DOHH2 (cell line): ENCODE results near the gene MGRN1.

ENCODE experiments used
- H3F3A ChIP-seq: fragments of 200-600 bp; sonication (generic), shearing (Covaris generic); 2 replicates; pipeline ENCODE4 v1.6.0; 2016; ENCODE audit warnings: antibody characterized with exemption, mild to moderate bottlenecking; ENCODE audit not compliant: control insufficient read depth, insufficient read depth
- H3K27ac ChIP-seq: fragments of 200-600 bp; sonication (generic); 2 replicates; pipeline ENCODE4 v1.5.1; 2014; ENCODE audit warnings: low read depth, mild to moderate bottlenecking, low read length, moderate library complexity
- H3K27me3 ChIP-seq: fragments of 200-600 bp; sonication (generic); 2 replicates; pipeline ENCODE4 v1.6.1; 2014; ENCODE audit warnings: mild to moderate bottlenecking, low read length, mixed read lengths; ENCODE audit not compliant: control insufficient read depth
- H3K36me3 ChIP-seq: fragments of 200-600 bp; sonication (generic); 2 replicates; pipeline ENCODE4 v1.6.1; 2014; ENCODE audit warnings: mild to moderate bottlenecking, low read length, moderate library complexity, mixed read lengths; ENCODE audit not compliant: control insufficient read depth
- H3K4me1 ChIP-seq: fragments of 200-600 bp; sonication (generic); 2 replicates; pipeline ENCODE4 v1.6.1; 2014; ENCODE audit warnings: mild to moderate bottlenecking, low read length, mixed read lengths; ENCODE audit not compliant: control insufficient read depth
- H3K4me2 ChIP-seq: fragments of 200-600 bp; sonication (generic); 2 replicates; pipeline ENCODE4 v1.6.0; 2014; ENCODE audit warnings: mild to moderate bottlenecking, low read length, moderate library complexity
- H3K4me3 ChIP-seq: fragments of 200-600 bp; sonication (generic); 2 replicates; pipeline ENCODE4 v1.5.1; 2014; ENCODE audit warnings: mild to moderate bottlenecking, low read length, mixed read lengths
- H3K79me2 ChIP-seq: fragments of 200-600 bp; sonication (generic); 2 replicates; pipeline ENCODE4 v1.6.1; 2014; ENCODE audit warnings: mild to moderate bottlenecking, low read length, mixed read lengths; ENCODE audit not compliant: control insufficient read depth
- H3K9me2 ChIP-seq: fragments of 200-600 bp; sonication (generic); replicated peaks from 2 replicates; pipeline ENCODE4 v1.6.1; 2014; ENCODE audit warnings: mild to moderate bottlenecking, low read length, mixed read lengths; ENCODE audit not compliant: control insufficient read depth
- H3K9me3 ChIP-seq: fragments of 200-600 bp; sonication (generic); 2 replicates; pipeline ENCODE4 v1.6.1; 2014; ENCODE audit warnings: antibody characterized with exemption, low read length, mixed read lengths; ENCODE audit not compliant: control insufficient read depth, insufficient read depth
- H4K20me1 ChIP-seq: fragments of 200-600 bp; sonication (generic); 2 replicates; pipeline ENCODE4 v1.6.0; 2014; ENCODE audit warnings: low read depth, mild to moderate bottlenecking, antibody characterized with exemption, low read length, moderate library complexity; ENCODE audit not compliant: control insufficient read depth, insufficient read depth
- EZH2phosphoT487 ChIP-seq: fragments of 200-600 bp; sonication (generic); IDR thresholded peaks from 2 replicates; pipeline ENCODE4 v1.6.1; 2017; ENCODE audit warnings: borderline replicate concordance, mild to moderate bottlenecking, antibody characterized with exemption, low read length, moderate library complexity, mixed read lengths
- TF ChIP-seq, protein P1 (sequence below): fragments of 200-600 bp; sonication (generic); IDR thresholded peaks from one replicate; pipeline ENCODE4 v1.5.1; 2014; ENCODE audit warnings: antibody characterized with exemption, mild to moderate bottlenecking, low read depth, low read length; ENCODE audit not compliant: poor library complexity, severe bottlenecking

Gene MGRN1

GRCh38 chr16:4591191-4591590, 33.4 kb upstream of the MGRN1 start:
- no peaks in the 10 kb centered on the region for H3K36me3 ChIP-seq
- no peaks in the 10 kb centered on the region for H3K9me2 ChIP-seq
- H4K20me1 ChIP-seq, result no peaks in the 10 kb centered on the region
- no peaks in the 10 kb centered on the region for H3K4me1 ChIP-seq
- H3K4me3 ChIP-seq, result no peak overlapping the region
- H3K4me2 ChIP-seq, result no peak overlapping the region
- TF ChIP-seq, protein P1, sequence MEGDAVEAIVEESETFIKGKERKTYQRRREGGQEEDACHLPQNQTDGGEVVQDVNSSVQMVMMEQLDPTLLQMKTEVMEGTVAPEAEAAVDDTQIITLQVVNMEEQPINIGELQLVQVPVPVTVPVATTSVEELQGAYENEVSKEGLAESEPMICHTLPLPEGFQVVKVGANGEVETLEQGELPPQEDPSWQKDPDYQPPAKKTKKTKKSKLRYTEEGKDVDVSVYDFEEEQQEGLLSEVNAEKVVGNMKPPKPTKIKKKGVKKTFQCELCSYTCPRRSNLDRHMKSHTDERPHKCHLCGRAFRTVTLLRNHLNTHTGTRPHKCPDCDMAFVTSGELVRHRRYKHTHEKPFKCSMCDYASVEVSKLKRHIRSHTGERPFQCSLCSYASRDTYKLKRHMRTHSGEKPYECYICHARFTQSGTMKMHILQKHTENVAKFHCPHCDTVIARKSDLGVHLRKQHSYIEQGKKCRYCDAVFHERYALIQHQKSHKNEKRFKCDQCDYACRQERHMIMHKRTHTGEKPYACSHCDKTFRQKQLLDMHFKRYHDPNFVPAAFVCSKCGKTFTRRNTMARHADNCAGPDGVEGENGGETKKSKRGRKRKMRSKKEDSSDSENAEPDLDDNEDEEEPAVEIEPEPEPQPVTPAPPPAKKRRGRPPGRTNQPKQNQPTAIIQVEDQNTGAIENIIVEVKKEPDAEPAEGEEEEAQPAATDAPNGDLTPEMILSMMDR, result no peak
- no peak for TF ChIP-seq EZH2phosphoT487
- no peaks in the 10 kb centered on the region for H3K79me2 ChIP-seq
- peaks cover 13% of the 10 kb centered on the region; the same call in 1 of the 2 replicates for H3K27me3 ChIP-seq
- no peak overlapping the region for H3K27ac ChIP-seq
- H3K9me3 ChIP-seq, result no peaks in the 10 kb centered on the region
- H3F3A ChIP-seq, result no peaks in the 10 kb centered on the region

DNA sequence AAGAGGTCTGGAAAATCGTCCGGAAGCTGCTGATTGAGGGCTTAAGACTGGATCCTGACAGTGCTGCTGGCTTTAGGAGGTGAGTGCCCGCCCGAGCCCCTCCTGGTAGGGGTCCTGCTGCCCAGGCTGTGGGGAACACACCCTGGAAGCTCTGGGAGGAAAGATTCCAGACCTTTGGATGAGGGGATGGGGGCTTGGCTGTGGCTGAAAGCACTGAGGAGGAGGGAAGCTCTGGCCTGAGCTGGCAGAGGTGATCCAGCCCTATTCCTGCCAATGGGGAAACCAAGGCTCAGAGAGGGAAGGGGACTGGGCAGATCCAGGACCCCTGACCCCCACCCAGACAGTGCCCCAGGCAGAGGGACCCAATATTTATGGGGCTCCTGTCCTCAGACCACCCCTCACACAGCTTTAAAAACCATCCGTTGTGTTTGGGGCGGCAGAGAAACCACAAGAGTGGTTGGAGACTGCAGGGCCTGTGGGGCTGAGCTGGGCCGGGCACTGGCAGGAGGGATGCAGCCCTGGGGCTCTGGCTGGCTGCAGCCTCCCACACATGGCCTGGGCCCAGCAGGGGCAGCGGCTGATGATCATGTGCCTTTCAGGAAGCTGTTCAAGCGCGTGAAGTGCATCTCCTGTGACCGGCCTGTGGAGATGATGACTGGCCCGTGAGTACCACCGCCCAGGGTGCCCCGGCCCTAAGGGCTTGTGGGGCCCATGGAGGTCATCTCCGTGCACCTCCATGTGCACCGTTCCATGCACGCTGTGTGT, 32.7 kb upstream of the MGRN1 start:
- no peak overlapping the region for H3K4me3 ChIP-seq

GRCh38 chr16:4593086-4593485, 31.5 kb upstream of the MGRN1 start:
- H3K27me3 ChIP-seq, result 0 out of 2 replicates have a peak, but pooled peaks cover 5% of the 10 kb centered on the region

More for the DNA sequence above, 32.7 kb upstream of the MGRN1 start:
- no peak for TF ChIP-seq EZH2phosphoT487
- TF ChIP-seq, protein P1, result no peak
- Histone ChIP-seq H3K27ac (no peak overlapping the region), H3K9me2 (no peaks in the 10 kb centered on the region), H3K79me2 (no peaks in the 10 kb centered on the region), H3K4me2 (no peak overlapping the region), H3K4me1 (no peaks in the 10 kb centered on the region), H3K36me3 (no peaks in the 10 kb centered on the region), H3K9me3 (no peaks in the 10 kb centered on the region), H3F3A (no peaks in the 10 kb centered on the region), H4K20me1 (no peaks in the 10 kb centered on the region), H3K27me3 (peaks cover 7% of the 10 kb centered on the region; the same call in 1 of the 2 replicates)

More at GRCh38 chr16:4593086-4593485, 31.5 kb upstream of the MGRN1 start:
- Histone ChIP-seq H3K79me2 (no peaks in the 10 kb centered on the region), H3K4me1 (no peaks in the 10 kb centered on the region), H3K4me2 (no peak overlapping the region), H4K20me1 (no peaks in the 10 kb centered on the region), H3F3A (no peaks in the 10 kb centered on the region), H3K4me3 (no peak overlapping the region), H3K9me2 (no peaks in the 10 kb centered on the region), H3K36me3 (no peaks in the 10 kb centered on the region), H3K9me3 (no peaks in the 10 kb centered on the region), H3K27ac (no peak overlapping the region)
- no peak for TF ChIP-seq EZH2phosphoT487
- TF ChIP-seq, protein P1, result no peak
